Neural progenitor cell (in vitro differentiated cells): ENCODE data around the gene RALGDS. TPM values are rescaled to one million over a fixed set of nuclear protein-coding genes. Genes with fewer than 3 reads are reported as not detected.

Experiments used
- DNase-seq: peaks from one replicate; pipeline ENCODE4 v3.0.0-alpha.2; 2016; ENCODE audit warnings: low spot score
- H2AFZ ChIP-seq: fragments of 200-600 bp; sonication (generic); replicated peaks from 2 replicates; pipeline ENCODE4 v1.6.1; 2016; ENCODE audit warnings: antibody characterized with exemption
- H3F3A ChIP-seq: fragments of 200-600 bp; sonication (generic); 2 replicates; pipeline ENCODE4 v1.6.1; 2016; ENCODE audit warnings: antibody characterized with exemption, low read depth
- H3K27ac ChIP-seq: fragments of 200-600 bp; sonication (generic); 2 replicates; pipeline ENCODE4 v1.5.1; 2016; ENCODE audit warnings: mild to moderate bottlenecking
- H3K27me3 ChIP-seq: fragments of 200-600 bp; sonication (generic); 2 replicates; pipeline ENCODE4 v1.6.1; 2016; ENCODE audit warnings: mild to moderate bottlenecking, moderate library complexity
- H3K36me3 ChIP-seq: fragments of 200-600 bp; sonication (generic); 2 replicates; pipeline ENCODE4 v1.5.1; 2016
- H3K4me1 ChIP-seq: fragments of 200-600 bp; sonication (generic); 2 replicates; pipeline ENCODE4 v1.6.1; 2016; ENCODE audit warnings: mixed run types
- H3K4me2 ChIP-seq: fragments of 200-600 bp; sonication (generic); 2 replicates; pipeline ENCODE4 v1.6.1; 2016
- H3K4me3 ChIP-seq: fragments of 200-600 bp; sonication (generic); 2 replicates; pipeline ENCODE4 v1.5.1; 2016
- H3K79me2 ChIP-seq: fragments of 200-600 bp; sonication (generic); 2 replicates; pipeline ENCODE4 v1.6.1; 2016; ENCODE audit warnings: low read depth
- H3K9ac ChIP-seq: fragments of 200-600 bp; sonication (generic); 2 replicates; pipeline ENCODE4 v1.6.1; 2016
- H3K9me3 ChIP-seq: fragments of 200-600 bp; sonication (generic); 2 replicates; pipeline ENCODE4 v1.5.1; 2016; ENCODE audit warnings: low read depth
- H4K20me1 ChIP-seq: fragments of 200-600 bp; sonication (generic); 2 replicates; pipeline ENCODE4 v1.6.1; 2016; ENCODE audit warnings: low read depth
- H3K27ac Mint-ChIP-seq: 3 replicates; pipeline ENCODE4 v1.8.0; 2021; ENCODE audit warnings: mixed read lengths
- H3K27me3 Mint-ChIP-seq: 2 replicates; pipeline ENCODE4 v1.8.0; 2022; ENCODE audit warnings: low read depth, mild to moderate bottlenecking, inconsistent platforms, moderate library complexity, mixed read lengths; ENCODE audit not compliant: insufficient read depth
- H3K36me3 Mint-ChIP-seq: 3 replicates; pipeline ENCODE4 v1.8.0; 2021; ENCODE audit warnings: mixed read lengths
- H3K4me1 Mint-ChIP-seq: 3 replicates; pipeline ENCODE4 v1.8.0; 2021; ENCODE audit warnings: mixed read lengths
- H3K4me3 Mint-ChIP-seq: 3 replicates; pipeline ENCODE4 v1.8.0; 2021; ENCODE audit warnings: mild to moderate bottlenecking, moderate library complexity, mixed read lengths
- H3K9me3 Mint-ChIP-seq: 3 replicates; pipeline ENCODE4 v1.8.0; 2020; ENCODE audit warnings: mixed read lengths
- EZH2 ChIP-seq: fragments of 200-600 bp; sonication (generic); IDR thresholded peaks from 2 replicates; pipeline ENCODE4 v1.6.1; 2017; ENCODE audit warnings: antibody characterized with exemption, mild to moderate bottlenecking, moderate library complexity
- EZH2phosphoT487 ChIP-seq: fragments of 200-600 bp; sonication (generic); IDR thresholded peaks from 2 replicates; pipeline ENCODE4 v1.6.1; 2017; ENCODE audit warnings: antibody characterized with exemption
- total RNA-seq: library from RNA; depleted of rRNA; stranded (reverse); fragments of >200 nt; gene quantifications from 2 replicates; pipeline ENCODE4 v1.2.3, GENCODE V29; 2015; ENCODE audit warnings: low replicate concordance
- TF ChIP-seq, protein P1 (sequence below): fragments of 200-600 bp; sonication (generic); IDR thresholded peaks from 2 replicates; pipeline ENCODE4 v1.5.1; 2017; ENCODE audit warnings: antibody characterized with exemption, mild to moderate bottlenecking

RALGDS gene
- total RNA-seq, 1 donor from 2014 or later: 24.1 TPM

DNA sequence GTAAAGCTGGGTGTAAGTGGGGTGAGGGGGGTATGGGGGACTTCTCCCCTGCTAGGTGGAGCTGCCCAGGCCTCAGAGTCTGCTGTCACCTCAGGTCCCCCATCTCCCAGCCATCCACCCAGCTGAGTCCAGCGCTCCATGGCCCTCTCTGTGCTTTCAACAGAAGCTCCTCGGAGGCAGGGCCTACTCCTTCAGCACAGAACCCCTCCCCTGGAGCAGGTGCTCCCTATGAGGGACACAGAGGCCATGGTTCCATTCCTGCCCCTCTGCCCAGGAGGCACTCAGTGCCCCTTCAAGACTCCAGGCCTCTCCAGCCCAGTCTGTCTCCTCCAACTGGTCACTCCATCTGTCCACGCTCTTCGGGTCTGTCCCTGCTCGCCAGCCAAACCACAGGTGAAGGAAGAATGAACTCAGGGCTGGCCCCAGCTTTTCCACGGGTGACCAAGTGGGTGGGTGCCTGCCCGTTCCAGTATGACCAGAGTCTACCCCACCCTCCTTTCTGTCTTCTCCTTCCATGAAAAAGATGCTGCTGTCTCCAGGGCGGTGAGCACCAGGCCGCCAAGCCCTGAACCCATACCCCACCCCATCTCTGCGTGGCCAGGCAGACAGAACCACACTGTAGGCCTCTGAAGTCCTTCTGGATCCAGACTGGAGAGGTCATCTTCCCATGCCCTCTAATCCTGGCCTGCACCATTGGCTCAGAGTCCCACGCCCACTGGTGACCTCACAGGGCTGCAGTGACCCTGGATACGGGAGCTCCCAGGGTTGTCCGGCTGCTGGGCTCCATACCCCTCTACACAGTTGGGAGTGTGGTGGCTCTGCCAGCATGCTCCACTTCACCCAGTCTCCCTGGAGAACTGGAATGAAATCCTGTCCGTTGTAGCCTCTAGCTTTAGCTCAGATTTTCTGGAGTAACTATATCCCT, 30.8 kb upstream of the RALGDS start:
- Histone ChIP-seq H3K4me2 (no peak overlapping the region), H3F3A (peaks cover 19% of the 10 kb centered on the region), H2AFZ (no peak overlapping the region), H3K4me1 (peaks cover 3% of the 10 kb centered on the region), H3K79me2 (peaks cover 16% of the 10 kb centered on the region), H3K4me3 (no peak overlapping the region), H4K20me1 (peaks cover 6% of the 10 kb centered on the region), H3K27me3 (no peaks in the 10 kb centered on the region), H3K36me3 (no peaks in the 10 kb centered on the region), H3K9me3 (no peaks in the 10 kb centered on the region), H3K27ac (no peak overlapping the region), H3K9ac (no peak overlapping the region)
- Mint-ChIP-seq H3K4me3 (peak overlapping the region; percentile 69), H3K4me1 (peaks cover 33% of the 10 kb centered on the region), H3K27me3 (peaks cover 10% of the 10 kb centered on the region), H3K36me3 (no peaks in the 10 kb centered on the region), H3K9me3 (no peaks in the 10 kb centered on the region), H3K27ac (peak overlapping the region; percentile 57)
- no peak for DNase-seq
- TF ChIP-seq EZH2 (no peak), EZH2phosphoT487 (no peak)
- TF ChIP-seq, protein P1, sequence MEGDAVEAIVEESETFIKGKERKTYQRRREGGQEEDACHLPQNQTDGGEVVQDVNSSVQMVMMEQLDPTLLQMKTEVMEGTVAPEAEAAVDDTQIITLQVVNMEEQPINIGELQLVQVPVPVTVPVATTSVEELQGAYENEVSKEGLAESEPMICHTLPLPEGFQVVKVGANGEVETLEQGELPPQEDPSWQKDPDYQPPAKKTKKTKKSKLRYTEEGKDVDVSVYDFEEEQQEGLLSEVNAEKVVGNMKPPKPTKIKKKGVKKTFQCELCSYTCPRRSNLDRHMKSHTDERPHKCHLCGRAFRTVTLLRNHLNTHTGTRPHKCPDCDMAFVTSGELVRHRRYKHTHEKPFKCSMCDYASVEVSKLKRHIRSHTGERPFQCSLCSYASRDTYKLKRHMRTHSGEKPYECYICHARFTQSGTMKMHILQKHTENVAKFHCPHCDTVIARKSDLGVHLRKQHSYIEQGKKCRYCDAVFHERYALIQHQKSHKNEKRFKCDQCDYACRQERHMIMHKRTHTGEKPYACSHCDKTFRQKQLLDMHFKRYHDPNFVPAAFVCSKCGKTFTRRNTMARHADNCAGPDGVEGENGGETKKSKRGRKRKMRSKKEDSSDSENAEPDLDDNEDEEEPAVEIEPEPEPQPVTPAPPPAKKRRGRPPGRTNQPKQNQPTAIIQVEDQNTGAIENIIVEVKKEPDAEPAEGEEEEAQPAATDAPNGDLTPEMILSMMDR: no peak

DNA sequence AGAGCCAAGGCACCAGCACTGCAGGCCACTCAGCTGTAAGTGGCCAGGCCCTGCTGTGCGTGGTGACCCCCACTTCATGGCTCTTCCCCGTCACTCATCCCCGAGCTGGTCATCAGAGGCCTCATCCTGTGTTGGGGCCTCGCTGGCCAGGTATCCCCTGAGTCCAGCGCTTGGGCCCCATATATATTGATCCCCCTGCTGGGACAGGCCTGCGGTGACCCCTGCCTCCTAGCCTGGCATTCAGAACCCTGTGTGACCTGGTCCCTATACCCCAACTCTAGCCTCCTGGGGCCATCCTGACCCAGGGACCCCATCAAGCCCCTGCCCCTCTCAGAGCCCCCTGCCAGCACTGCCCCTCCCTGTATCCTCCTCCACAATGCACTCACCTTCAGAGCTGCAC, 30.0 kb upstream of the RALGDS start:
- no peak overlapping the region for H3K4me2 ChIP-seq
- no peak for DNase-seq
- Mint-ChIP-seq H3K4me1 (peaks cover 37% of the 10 kb centered on the region), H3K27me3 (peaks cover 8% of the 10 kb centered on the region), H3K36me3 (no peaks in the 10 kb centered on the region), H3K9me3 (no peaks in the 10 kb centered on the region), H3K4me3 (peak overlapping the region; percentile 48), H3K27ac (peak overlapping the region; percentile 65)
- TF ChIP-seq EZH2 (no peak), EZH2phosphoT487 (no peak)
- TF ChIP-seq, protein P1: no peak
- no peak overlapping the region for H3K4me3 ChIP-seq
- no peak overlapping the region for H3K27ac ChIP-seq
- peaks cover 3% of the 10 kb centered on the region for H3K4me1 ChIP-seq
- no peaks in the 10 kb centered on the region for H3K27me3 ChIP-seq
- peaks cover 24% of the 10 kb centered on the region for H3K79me2 ChIP-seq
- peaks cover 14% of the 10 kb centered on the region for H4K20me1 ChIP-seq
- H3F3A ChIP-seq: peaks cover 19% of the 10 kb centered on the region
- no peak overlapping the region for H3K9ac ChIP-seq
- no peaks in the 10 kb centered on the region for H3K9me3 ChIP-seq
- no peaks in the 10 kb centered on the region for H3K36me3 ChIP-seq
- no peak overlapping the region for H2AFZ ChIP-seq

DNA sequence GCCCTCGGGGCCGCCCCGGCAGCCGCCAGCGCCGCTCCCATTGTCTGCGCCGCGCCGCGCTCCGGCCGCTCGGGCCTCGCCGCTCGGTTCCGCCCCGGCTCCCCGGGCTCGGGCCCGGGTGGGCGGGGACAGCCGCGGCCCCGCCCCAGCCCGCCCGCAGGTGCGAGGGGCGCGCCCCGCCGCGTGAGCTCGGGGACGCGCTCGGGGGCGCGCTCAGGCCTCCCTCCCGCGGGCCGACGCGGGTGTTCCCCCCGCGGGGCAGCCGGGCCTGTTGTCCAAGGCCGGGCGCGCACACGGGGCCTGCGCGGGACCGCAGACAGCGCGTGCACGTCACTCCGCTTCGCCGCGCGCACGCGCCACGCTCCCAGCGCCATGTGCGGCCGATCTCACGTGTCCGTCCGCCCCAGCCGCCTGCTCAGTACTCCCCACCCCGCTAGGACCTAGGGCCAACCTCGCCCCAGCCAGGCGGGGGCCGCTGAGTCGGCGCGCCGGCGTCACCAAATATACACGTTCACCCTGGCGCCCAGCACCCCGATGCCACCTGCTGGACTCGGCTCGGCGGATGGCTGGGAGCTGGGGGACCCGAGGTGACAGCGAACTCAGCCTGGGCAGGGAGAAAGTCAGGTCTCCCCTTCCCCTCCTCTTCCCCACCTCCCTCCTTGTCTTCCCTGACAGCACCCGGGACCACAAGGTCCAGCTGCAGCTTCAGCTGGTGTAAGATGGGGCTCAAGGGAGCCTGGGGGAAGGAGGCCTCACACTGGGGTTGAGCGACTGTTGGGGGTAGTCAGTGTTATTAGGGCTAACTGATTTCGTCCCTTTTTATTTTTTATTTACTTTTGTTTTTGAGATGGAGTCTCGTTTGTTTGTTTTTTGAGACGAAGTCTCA, 28.3 kb upstream of the RALGDS start:
- peak overlapping the region; percentile 83 for H3K4me2 ChIP-seq
- Mint-ChIP-seq H3K36me3 (no peaks in the 10 kb centered on the region), H3K27me3 (peaks cover 10% of the 10 kb centered on the region), H3K4me1 (peaks cover 43% of the 10 kb centered on the region), H3K27ac (no peak overlapping the region), H3K9me3 (no peaks in the 10 kb centered on the region), H3K4me3 (peak overlapping the region; percentile 79)
- H3K79me2 ChIP-seq: peaks cover 32% of the 10 kb centered on the region
- no peak overlapping the region for H3K9ac ChIP-seq
- peaks cover 30% of the 10 kb centered on the region for H4K20me1 ChIP-seq
- no peaks in the 10 kb centered on the region for H3K36me3 ChIP-seq
- H3K27ac ChIP-seq: no peak overlapping the region
- H2AFZ ChIP-seq: peak overlapping the region; percentile 76
- peaks cover 3% of the 10 kb centered on the region for H3K4me1 ChIP-seq
- H3F3A ChIP-seq: peaks cover 19% of the 10 kb centered on the region
- no peaks in the 10 kb centered on the region for H3K27me3 ChIP-seq
- DNase-seq: peak; percentile 95
- TF ChIP-seq, protein P1: peak; percentile 23
- no peak for TF ChIP-seq EZH2
- TF ChIP-seq EZH2phosphoT487: no peak
- no peaks in the 10 kb centered on the region for H3K9me3 ChIP-seq
- H3K4me3 ChIP-seq: peak overlapping the region; percentile 46
